H1 (cell line): ENCODE results near the gene ISG15. TPM values are rescaled to one million over a fixed set of nuclear protein-coding genes. Genes with fewer than 3 reads are reported as not detected.
A peak's percentile ranks its signal among the peaks of the same experiment; 100 is the strongest.

ENCODE experiments used
- CTCF ChIA-PET: fragments of 300-600 bp; sonication (Branson Sonifier 250); formaldehyde crosslinking; loops from one replicate; lab custom pipeline; 2021; ENCODE audit not compliant: partially characterized antibody; lab: Charles Lee
- POLR2A ChIA-PET: fragments of 300-600 bp; sonication (Branson Sonifier 250); formaldehyde crosslinking; loops from one replicate; lab custom pipeline; 2021; ENCODE audit warnings: inconsistent platforms; ENCODE audit not compliant: partially characterized antibody; lab: Charles Lee
- DNase-seq, 2 experiments: peaks; one replicate each; pipeline versions ENCODE4 v3.0.0 to v3.0.0-alpha.2; 2010 to 2022; ENCODE audit warnings: low spot score in 2 of 2, low read depth in 1 of 2, mixed read lengths in 1 of 2
- FAIRE-seq: peaks from 2 replicates; lab custom pipeline; 2011; peaks lifted over from hg19 to GRCh38; lab: Jason Lieb, UNC
- H2AFZ ChIP-seq: 2 replicates; pipeline ENCODE4 v1.8.1; 2012; ENCODE audit warnings: low read length, inconsistent platforms
- H2AK5ac ChIP-seq: 2 replicates; pipeline ENCODE4 v1.6.1; 2013; ENCODE audit warnings: low read depth, low read length
- H2BK120ac ChIP-seq: replicated peaks from 2 replicates; pipeline ENCODE3; 2013; ENCODE audit warnings: low read depth, low read length, inconsistent platforms
- H2BK12ac ChIP-seq: 2 replicates; pipeline ENCODE4 v1.6.1; 2013; ENCODE audit warnings: low read depth, low read length
- H2BK15ac ChIP-seq: 2 replicates; pipeline ENCODE4 v1.6.1; 2013; ENCODE audit warnings: low read length
- H2BK20ac ChIP-seq: 2 replicates; pipeline ENCODE4 v1.6.1; 2013; ENCODE audit warnings: low read length
- H2BK5ac ChIP-seq: 2 replicates; pipeline ENCODE4 v1.6.1; 2013; ENCODE audit warnings: low read depth, low read length
- H3K14ac ChIP-seq: 2 replicates; pipeline ENCODE4 v1.6.1; 2013; ENCODE audit warnings: inconsistent platforms; ENCODE audit not compliant: insufficient read length
- H3K18ac ChIP-seq: 2 replicates; pipeline ENCODE4 v1.6.1; 2013; ENCODE audit warnings: low read length; ENCODE audit errors: extremely low read depth
- H3K23ac ChIP-seq: 2 replicates; pipeline ENCODE4 v1.6.1; 2013; ENCODE audit warnings: inconsistent platforms; ENCODE audit not compliant: insufficient read length
- H3K23me2 ChIP-seq: 2 replicates; pipeline ENCODE4 v1.6.1; 2013; ENCODE audit warnings: low read depth, low read length
- H3K27ac ChIP-seq: 2 replicates; pipeline ENCODE4 v1.6.1; 2011; ENCODE audit warnings: low read depth, low read length, inconsistent platforms
- H3K27me3 ChIP-seq, 4 experiments: replicated peaks in 1 of 4; 1 replicate in 1 of 4; 2 replicates in 3 of 4; pipeline versions ENCODE4 v1.6.1 to v1.8.1; 2011 to 2013; ENCODE audit warnings: low read length in 3 of 4, mild to moderate bottlenecking in 3 of 4, inconsistent platforms in 2 of 4, mixed read lengths in 2 of 4, moderate library complexity in 1 of 4; ENCODE audit not compliant: control insufficient read depth in 3 of 4, insufficient read depth in 3 of 4; ENCODE audit errors: extremely low read depth in 1 of 4
- H3K36me3 ChIP-seq, 4 experiments: 2 replicates each; pipeline versions ENCODE4 v1.6.1 to v1.8.1; 2011 to 2013; ENCODE audit warnings: mild to moderate bottlenecking in 4 of 4, low read length in 3 of 4, moderate library complexity in 2 of 4, control low read depth in 1 of 4, inconsistent platforms in 1 of 4; ENCODE audit not compliant: insufficient read depth in 4 of 4, control insufficient read depth in 2 of 4
- H3K4ac ChIP-seq: replicated peaks from 2 replicates; pipeline ENCODE3; 2013; ENCODE audit warnings: low read length, low read depth, mixed read lengths, inconsistent platforms; ENCODE audit not compliant: insufficient read length
- H3K4me1 ChIP-seq, 4 experiments: replicated peaks in 1 of 4; 1 replicate in 1 of 4; 2 replicates in 3 of 4; pipeline versions ENCODE4 v1.6.1 to v1.8.1; 2011 to 2013; ENCODE audit warnings: low read length in 3 of 4, inconsistent platforms in 2 of 4, mixed read lengths in 1 of 4; ENCODE audit not compliant: insufficient read depth in 4 of 4, control insufficient read depth in 3 of 4
- H3K4me2 ChIP-seq, 2 experiments: 2 replicates each; pipeline versions ENCODE4 v1.6.1 to v1.8.1; 2011 to 2013; ENCODE audit warnings: low read depth in 2 of 2, low read length in 2 of 2, control low read depth in 1 of 2, inconsistent platforms in 1 of 2, mild to moderate bottlenecking in 1 of 2; ENCODE audit not compliant: insufficient read depth in 1 of 2
- H3K4me3 ChIP-seq, 4 experiments: fragments of 200-600, 300-600 bp in 1 of 4; sonication (generic), shearing (Covaris generic), sonication (Bioruptor Twin) in 1 of 4; 2 replicates each; pipeline versions ENCODE4 v1.5.1 to v1.8.1; 2011 to 2016; ENCODE audit warnings: low read length in 4 of 4, low read depth in 3 of 4, control low read depth in 2 of 4, inconsistent platforms in 2 of 4, mild to moderate bottlenecking in 2 of 4, mixed read lengths in 1 of 4, moderate library complexity in 1 of 4; ENCODE audit not compliant: insufficient read depth in 2 of 4; ENCODE audit errors: extremely low read depth in 1 of 4
- H3K56ac ChIP-seq: replicated peaks from 2 replicates; pipeline ENCODE3; 2013; ENCODE audit warnings: low read depth, mild to moderate bottlenecking, mixed read lengths, low read length, inconsistent platforms; ENCODE audit not compliant: insufficient read length
- H3K79me1 ChIP-seq: 2 replicates; pipeline ENCODE4 v1.6.1; 2013; ENCODE audit warnings: low read depth, low read length, control low read depth
- H3K79me2 ChIP-seq, 2 experiments: 2 replicates each; pipeline versions ENCODE4 v1.6.1 to v1.8.1; 2012 to 2013; ENCODE audit warnings: low read length in 2 of 2, mild to moderate bottlenecking in 2 of 2, inconsistent platforms in 1 of 2; ENCODE audit not compliant: insufficient read depth in 2 of 2, control insufficient read depth in 1 of 2
- H3K9ac ChIP-seq, 4 experiments: replicated peaks in 1 of 4; 1 replicate in 1 of 4; 2 replicates in 3 of 4; pipeline versions ENCODE4 v1.6.1 to v1.8.1; 2011 to 2013; ENCODE audit warnings: low read depth in 3 of 4, low read length in 3 of 4, control low read depth in 2 of 4, mild to moderate bottlenecking in 2 of 4, moderate library complexity in 2 of 4, inconsistent platforms in 1 of 4; ENCODE audit errors: extremely low read depth in 1 of 4
- H3K9me3 ChIP-seq, 2 experiments: 2 replicates each; pipeline versions ENCODE4 v1.6.1 to v1.8.1; 2012 to 2013; ENCODE audit warnings: mild to moderate bottlenecking in 2 of 2, moderate library complexity in 2 of 2, control low read depth in 1 of 2, inconsistent platforms in 1 of 2, low read depth in 1 of 2, low read length in 1 of 2, mixed read lengths in 1 of 2; ENCODE audit not compliant: insufficient read depth in 2 of 2
- H4K20me1 ChIP-seq, 2 experiments: replicated peaks in 1 of 2; 2 replicates each; pipeline versions ENCODE3 to v1.8.1; 2011 to 2013; ENCODE audit warnings: inconsistent platforms in 2 of 2, low read length in 2 of 2, mild to moderate bottlenecking in 1 of 2; ENCODE audit not compliant: insufficient read depth in 2 of 2, control insufficient read depth in 1 of 2
- H4K5ac ChIP-seq: 2 replicates; pipeline ENCODE4 v1.6.1; 2013; ENCODE audit warnings: low read length, low read depth, mixed read lengths, inconsistent platforms; ENCODE audit not compliant: insufficient read length
- H4K8ac ChIP-seq: 2 replicates; pipeline ENCODE4 v1.8.0; 2013; ENCODE audit warnings: mild to moderate bottlenecking, moderate library complexity, low read length, inconsistent platforms; ENCODE audit not compliant: insufficient read depth; ENCODE audit errors: extremely low read depth
- H4K91ac ChIP-seq: replicated peaks from 2 replicates; pipeline ENCODE3; 2013; ENCODE audit warnings: low read length, mixed read lengths, inconsistent platforms; ENCODE audit not compliant: insufficient read length
- ASH2L ChIP-seq: fragments of 200-600, 300-600 bp; sonication (generic); IDR thresholded peaks from one replicate; pipeline ENCODE4 v1.7.1; 2017; ENCODE audit warnings: low read length
- CEBPB ChIP-seq: IDR thresholded peaks from 2 replicates; pipeline ENCODE4 v1.6.1; 2012; ENCODE audit warnings: low read depth, low read length
- CREB1 ChIP-seq: IDR thresholded peaks from 2 replicates; pipeline ENCODE4 v1.6.1; 2012; ENCODE audit warnings: inconsistent platforms
- HDAC6 ChIP-seq: IDR thresholded peaks from one replicate; pipeline ENCODE4 v1.7.1; 2012; ENCODE audit warnings: low read depth, mild to moderate bottlenecking, inconsistent platforms, low read length, moderate library complexity
- RFX5 ChIP-seq: IDR thresholded peaks from 2 replicates; pipeline ENCODE4 v1.6.1; 2011; ENCODE audit warnings: low read depth, low read length, improper control_type of control experiment, borderline replicate concordance
- RNF2 ChIP-seq: fragments of 200-900, 300-1000 bp; sonication (generic); IDR thresholded peaks from 2 replicates; pipeline ENCODE4 v1.7.1; 2016; ENCODE audit warnings: borderline replicate concordance, low read depth, mild to moderate bottlenecking, antibody characterized with exemption, low read length; ENCODE audit not compliant: poor library complexity, severe bottlenecking; ENCODE audit errors: missing control alignments
- SAP30 ChIP-seq: fragments of 300-600 bp; sonication (generic); IDR thresholded peaks from 2 replicates; pipeline ENCODE4 v1.7.1; 2012; ENCODE audit warnings: low read length, moderate library complexity, mild to moderate bottlenecking, inconsistent platforms; ENCODE audit not compliant: insufficient read depth, insufficient replicate concordance
- SIRT6 ChIP-seq: IDR thresholded peaks from one replicate; pipeline ENCODE4 v1.7.1; 2012; ENCODE audit warnings: low read length, inconsistent platforms
- SP4 ChIP-seq: IDR thresholded peaks from 2 replicates; pipeline ENCODE4 v1.6.1; 2012; ENCODE audit warnings: low read length, inconsistent platforms
- TAF7 ChIP-seq: optimal IDR thresholded peaks from 2 replicates; pipeline ENCODE3; 2011; ENCODE audit warnings: low read depth, mild to moderate bottlenecking, inconsistent platforms, low read length, moderate library complexity, borderline replicate concordance
- WGBS, 2 experiments: shearing (Covaris generic) in 1 of 2; methylation state at CpG; one replicate each; pipeline versions ENCODE4 v1.1.6 to v1.1.7; 2013 to 2015; ENCODE audit warnings: low lambda C conversion rate in 2 of 2, mixed read lengths in 2 of 2, inconsistent platforms in 1 of 2, low coverage in 1 of 2, missing lambda C conversion rate in 1 of 2; ENCODE audit not compliant: insufficient replicate concordance in 2 of 2, insufficient coverage in 1 of 2, insufficient read length in 1 of 2; ENCODE audit errors: extremely low coverage in 1 of 2, missing lambda C conversion rate in 1 of 2; 5-methylcytosine and 5-hydroxymethylcytosine counted together
- polyA plus RNA-seq, 7 experiments: library from polyadenylated mRNA; depleted of rRNA in 3 of 7; stranded (reverse) in 5 of 7; unstranded in 2 of 7; fragments of >200 nt in 5 of 7; fragments of 200-250 nt in 2 of 7; gene quantifications; 1 replicate in 5 of 7; 2 replicates in 1 of 7; 4 replicates in 1 of 7; pipeline versions ENCODE4 v1.2.1 to v1.2.3, GENCODE V29; 2011 to 2013; ENCODE audit warnings: missing spikeins in 2 of 7, mixed read lengths in 2 of 7
- total RNA-seq: library from RNA; stranded (reverse); fragmentation: NEBNext Ultra II Directional; extraction: Animal tissue kit (Norgen Biotek cat#: 25700); gene quantifications from 2 replicates; pipeline ENCODE4 v1.2.1, GENCODE V29; 2021

Gene ISG15
- total and polyA plus RNA-seq, 2 of the 8 experiments (the other 6 are each of a cell fraction or from before 2014, with no cell fraction given): 29.3 to 121 TPM

DNA sequence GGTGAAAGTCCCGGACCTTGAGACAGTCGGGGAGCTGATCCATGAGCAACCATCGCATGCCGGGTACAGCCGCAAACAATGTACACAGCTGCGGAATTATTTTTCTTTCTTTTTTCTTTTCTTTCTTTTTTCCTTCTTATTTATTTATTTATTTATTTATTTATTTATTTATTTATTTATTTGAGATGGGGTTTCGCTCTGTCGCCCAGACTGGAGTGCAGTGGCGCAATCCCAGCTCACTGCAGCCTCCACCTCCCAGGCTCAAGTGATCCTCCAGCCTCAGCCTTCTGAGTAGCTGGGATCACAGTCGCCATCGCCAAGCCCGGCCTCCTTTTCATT, 28.9 kb upstream of the ISG15 start:
- no peak overlapping the region for H4K8ac ChIP-seq
- H3K23me2 ChIP-seq: peaks cover 4% of the 10 kb centered on the region; the same call in 1 of the 2 replicates
- FAIRE-seq (no peak), DNase-seq (no peak)
- H3K36me3 ChIP-seq: no peaks in the 10 kb centered on the region
- no peak overlapping the region for H4K5ac ChIP-seq
- no peaks in the 10 kb centered on the region for H3K79me1 ChIP-seq
- no peak overlapping the region for H3K4me3 ChIP-seq
- H3K23ac ChIP-seq: no peak overlapping the region
- H3K4me2 ChIP-seq: peak overlapping the region in 1 of 2 experiments; percentile 38; a peak in 2 of 4 replicates
- no peak overlapping the region for H3K27ac ChIP-seq
- H4K91ac ChIP-seq: no peak overlapping the region
- ChIA-PET POLR2A (interaction anchor here (0.7 to 1.6 kb wide), 3 partner anchors 15 to 56 kb away, joined by 3 to 4 read pairs (median 4); partner anchors contain the start of gene HES4), CTCF (interaction anchor here (0.7 to 6.9 kb wide), 37 partner anchors 8 to 266 kb away, joined by 3 to 86 read pairs (median 5); partner anchors contain the start of genes HES4, ISG15, PLEKHN1 and SDF4)
- H3K27me3 ChIP-seq: peaks cover under 1 to 33% (median 19%) of the 10 kb centered on the region in 4 experiments
- H2BK12ac ChIP-seq: no peak overlapping the region
- no peak overlapping the region for H3K14ac ChIP-seq
- no peaks in the 10 kb centered on the region; a peak in 1 of 7 replicates for H3K4me1 ChIP-seq
- H3K18ac ChIP-seq: no peak overlapping the region
- H3K79me2 ChIP-seq: no peaks in the 10 kb centered on the region
- H2BK120ac ChIP-seq: no peak overlapping the region
- peaks cover 0 to 8% of the 10 kb centered on the region in 2 experiments for H4K20me1 ChIP-seq
- TF ChIP-seq ASH2L: no peak
- no peak for TF ChIP-seq TAF7
- no peak for TF ChIP-seq SIRT6
- TF ChIP-seq RFX5: no peak
- no peak for TF ChIP-seq CREB1
- no peak for TF ChIP-seq HDAC6
- no peak for TF ChIP-seq RNF2
- TF ChIP-seq CEBPB: no peak
- no peak for TF ChIP-seq SAP30
- TF ChIP-seq SP4: no peak
- no peak overlapping the region for H2BK15ac ChIP-seq
- H3K9me3 ChIP-seq: no peaks in the 10 kb centered on the region
- no peak overlapping the region for H2AFZ ChIP-seq
- no peak overlapping the region for H3K9ac ChIP-seq
- no peak overlapping the region for H3K56ac ChIP-seq
- no peak overlapping the region for H3K4ac ChIP-seq
- H2BK20ac ChIP-seq: no peak overlapping the region
- WGBS, 2 experiments: 65% methylated on average over 12 of the region's 12 CpGs; no CpG with 5 or more reads in 1 of the 2 experiments
- H2BK5ac ChIP-seq: no peak overlapping the region
- H2AK5ac ChIP-seq: no peak overlapping the region
